ENCODE data around the gene HOXA13.

- TF ChIP-seq POLR2A (IDR thresholded peaks at IDR 0.05) (no peak), CTCF (IDR thresholded peaks at IDR 0.05) (no peak)
Observed at GRCh38 chr7:27247452-27248426, 47.8 kb upstream of the HOXA13 start.
